A549 treated with AZD9567 at 1 μM for 4 hours (cell line): ENCODE measurements around the gene PGP. TPM values are rescaled to one million over a fixed set of nuclear protein-coding genes. Genes with fewer than 3 reads are reported as not detected.

Experiments used
- total RNA-seq: library from RNA; stranded (reverse); fragments of 200-300 nt; extraction: Qiagen RNA extraction; gene quantifications from 5 replicates; pipeline ENCODE4 v1.2.3, GENCODE V29; 2022; ENCODE audit not compliant: insufficient read depth

PGP gene
- 19.4 to 35.2 TPM (median 33.3 TPM) in 5 replicates for total RNA-seq

GRCh38 chr16:2214719-2214968, at the start of gene PGP:
TSS of gene PGP (minus strand) at chr16:2214840. CDS start at chr16:2214777, 63 bp downstream.

GRCh38 chr16:2251296-2252111, 36.9 kb upstream of the PGP start, which contains the start of gene ECI1:
TSS of gene ECI1 (minus strand) at chr16:2251587. CDS start at chr16:2251566, 21 bp downstream.

GRCh38 chr16:2236337-2237101, 21.9 kb upstream of the PGP start, which contains the start of gene DNASE1L2:
TSS of gene DNASE1L2 (plus strand) at chr16:2236444. CDS start at chr16:2236817, 373 bp downstream.

GRCh38 chr16:2223221-2223941, 8.7 kb upstream of the PGP start, which contains the start of gene E4F1:
TSS of gene E4F1 (plus strand) at chr16:2223591. CDS start at chr16:2223614, 23 bp downstream.

GRCh38 chr16:2210386-2211365, 4.0 kb downstream of the PGP start, which contains the start of gene BRICD5:
TSS of gene BRICD5 (minus strand) at chr16:2210863. CDS start at chr16:2210833, 30 bp downstream.

GRCh38 chr16:2205104-2205966, 9.3 kb downstream of the PGP start, which contains the start of gene MLST8:
TSS of gene MLST8 (plus strand) at chr16:2205454. CDS start at chr16:2206086, 632 bp downstream.

GRCh38 chr16:2196162-2196980, 18.3 kb downstream of the PGP start, which contains the start of gene CASKIN1:
TSS of gene CASKIN1 (minus strand) at chr16:2196605. CDS start at chr16:2196432, 173 bp downstream.

Other genes with a start within 250 kb of the PGP start
- 0.11 TPM in 1 of 5 replicates, not detected in the others for gene RNF151, start 248.0 kb downstream of the PGP start, total RNA-seq
- gene TBL3, start 242.8 kb downstream of the PGP start, total RNA-seq = 31.4 to 44.1 TPM (median 40.6 TPM) in 5 replicates
- 0.22 to 4.7 TPM (median 0.30 TPM) in 5 replicates for gene NOXO1, start 233.4 kb downstream of the PGP start, total RNA-seq
- 23.1 to 43.3 TPM (median 40.1 TPM) in 5 replicates for gene GFER, start 230.6 kb downstream of the PGP start, total RNA-seq
- 3.9 to 8.9 TPM (median 7.8 TPM) in 5 replicates for gene SYNGR3, start 224.9 kb downstream of the PGP start, total RNA-seq
- gene ZNF598, start 205.0 kb downstream of the PGP start, total RNA-seq = 51.5 to 66.8 TPM (median 63.1 TPM) in 5 replicates
- gene NPW, start 195.1 kb downstream of the PGP start, total RNA-seq = 0.59 to 1.9 TPM (median 1.3 TPM) in 4 of 5 replicates, not detected in the other
- gene NHERF2, start 187.9 kb downstream of the PGP start, total RNA-seq = 40.0 to 57.0 TPM (median 55.2 TPM) in 5 replicates
- gene NTHL1, start 167.0 kb downstream of the PGP start, total RNA-seq = 24.3 to 47.2 TPM (median 44.1 TPM) in 5 replicates
- 39.4 to 48.8 TPM (median 41.7 TPM) in 5 replicates for gene TSC2, start 166.9 kb downstream of the PGP start, total RNA-seq
- gene PKD1, start 78.9 kb downstream of the PGP start, total RNA-seq = 20.8 to 62.8 TPM (median 57.0 TPM) in 5 replicates
- 3.1 to 11.1 TPM (median 3.8 TPM) in 5 replicates for gene RAB26, start 66.2 kb downstream of the PGP start, total RNA-seq
- 40.5 to 58.1 TPM (median 52.2 TPM) in 5 replicates for gene TRAF7, start 59.1 kb downstream of the PGP start, total RNA-seq
- 0.51 to 1.3 TPM (median 1.0 TPM) in 5 replicates for gene CASKIN1, start 18.2 kb downstream of the PGP start, total RNA-seq
- gene MLST8, start 9.4 kb downstream of the PGP start, total RNA-seq = 37.8 to 54.5 TPM (median 49.8 TPM) in 5 replicates
- 5.1 to 6.7 TPM (median 5.5 TPM) in 5 replicates for gene BRICD5, start 4.0 kb downstream of the PGP start, total RNA-seq
- 18.3 to 29.3 TPM (median 28.6 TPM) in 5 replicates for gene E4F1, start 8.8 kb upstream of the PGP start, total RNA-seq
- gene DNASE1L2, start 21.6 kb upstream of the PGP start, total RNA-seq = 1.5 to 1.8 TPM (median 1.7 TPM) in 4 of 5 replicates, not detected in the other
- gene ECI1, start 36.7 kb upstream of the PGP start, total RNA-seq = 57.1 to 95.2 TPM (median 91.7 TPM) in 5 replicates
- 262 to 276 TPM (median 270 TPM) in 5 replicates for gene RNPS1, start 53.3 kb upstream of the PGP start, total RNA-seq
- 16.8 to 22.0 TPM (median 20.5 TPM) in 5 replicates for gene ABCA3, start 125.9 kb upstream of the PGP start, total RNA-seq
- 22.9 to 25.3 TPM (median 24.4 TPM) in 5 replicates for gene CCNF, start 214.6 kb upstream of the PGP start, total RNA-seq
- 16.9 to 23.5 TPM (median 22.4 TPM) in 5 replicates for gene TEDC2, start 245.3 kb upstream of the PGP start, total RNA-seq